ENCODE results near the gene RBM19. TPM values are rescaled to one million over a fixed set of nuclear protein-coding genes. Genes with fewer than 3 reads are reported as not detected.
A peak's percentile ranks its signal among the peaks of the same experiment; 100 is the strongest.

Gene RBM19
- total and polyA plus RNA-seq, 11 donors, result 12.7 to 27.1 (median 17.4) TPM

DNA sequence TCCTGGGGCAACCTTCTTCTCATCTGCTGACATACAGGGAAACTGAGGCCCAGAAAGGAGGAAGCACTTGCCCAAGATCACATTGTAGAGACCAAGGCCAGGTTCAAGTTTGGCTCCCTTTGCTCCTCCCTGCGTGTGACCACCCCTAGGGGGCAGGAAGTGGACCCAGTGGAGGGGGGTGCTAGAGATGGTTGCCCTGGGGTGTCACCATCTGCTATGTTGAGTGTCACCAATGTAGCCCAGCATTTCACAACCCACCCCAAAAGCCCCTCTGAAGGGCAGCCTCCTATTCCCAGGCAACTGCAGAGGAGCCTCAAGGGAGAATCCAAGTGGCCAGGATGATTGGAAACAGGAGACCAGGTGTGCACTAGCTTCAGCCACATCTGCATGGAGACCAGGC, 12.0 kb upstream of the RBM19 start:
- WGBS, 4 donors, result 25 to 46% (median 34%) methylated on average over 1 of the region's 1 CpG
- Histone ChIP-seq H3K27ac (no peak overlapping the region), H3K27me3 (peaks cover 0 to 57% (median 17%) of the 10 kb centered on the region in 9 donors), H3K36me3 (no peaks in the 10 kb centered on the region), H3K4me1 (no peaks in the 10 kb centered on the region), H3K9me3 (no peaks in the 10 kb centered on the region), H3K4me3 (no peak overlapping the region)
- DNase-seq (no peak), ATAC-seq (no peak)
- TF ChIP-seq, protein P1, sequence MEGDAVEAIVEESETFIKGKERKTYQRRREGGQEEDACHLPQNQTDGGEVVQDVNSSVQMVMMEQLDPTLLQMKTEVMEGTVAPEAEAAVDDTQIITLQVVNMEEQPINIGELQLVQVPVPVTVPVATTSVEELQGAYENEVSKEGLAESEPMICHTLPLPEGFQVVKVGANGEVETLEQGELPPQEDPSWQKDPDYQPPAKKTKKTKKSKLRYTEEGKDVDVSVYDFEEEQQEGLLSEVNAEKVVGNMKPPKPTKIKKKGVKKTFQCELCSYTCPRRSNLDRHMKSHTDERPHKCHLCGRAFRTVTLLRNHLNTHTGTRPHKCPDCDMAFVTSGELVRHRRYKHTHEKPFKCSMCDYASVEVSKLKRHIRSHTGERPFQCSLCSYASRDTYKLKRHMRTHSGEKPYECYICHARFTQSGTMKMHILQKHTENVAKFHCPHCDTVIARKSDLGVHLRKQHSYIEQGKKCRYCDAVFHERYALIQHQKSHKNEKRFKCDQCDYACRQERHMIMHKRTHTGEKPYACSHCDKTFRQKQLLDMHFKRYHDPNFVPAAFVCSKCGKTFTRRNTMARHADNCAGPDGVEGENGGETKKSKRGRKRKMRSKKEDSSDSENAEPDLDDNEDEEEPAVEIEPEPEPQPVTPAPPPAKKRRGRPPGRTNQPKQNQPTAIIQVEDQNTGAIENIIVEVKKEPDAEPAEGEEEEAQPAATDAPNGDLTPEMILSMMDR (IDR thresholded peaks at IDR 0.05), result no peak
- TF ChIP-seq POLR2A (IDR thresholded peaks at IDR 0.05), result no peak
- intact Hi-C loops (cut with DNase I), result loop anchor here in 1 of 10 donors (5.0 kb wide), 1 partner anchor 1939 kb away; no protein-coding TSS in a partner anchor

DNA sequence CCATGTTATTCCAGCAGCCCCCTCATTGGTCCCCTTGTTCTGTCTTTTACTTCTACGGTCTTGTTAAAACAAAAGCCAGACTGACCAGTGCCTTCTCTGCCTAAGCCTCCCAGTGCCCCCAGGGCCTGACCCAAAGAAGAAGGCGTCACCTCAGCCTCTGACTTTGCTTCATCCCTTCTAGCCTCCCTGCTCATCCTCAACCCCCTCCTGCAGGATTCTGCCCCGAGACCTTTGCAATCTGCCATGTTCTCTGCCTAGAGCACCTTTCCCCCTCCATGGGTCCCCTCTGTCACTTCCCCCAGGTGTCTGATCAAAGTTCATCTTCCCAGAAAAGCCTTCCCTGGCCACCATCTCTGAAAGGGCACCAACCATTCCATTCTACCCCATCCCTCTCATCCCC, 7.9 kb upstream of the RBM19 start:
- no peak for ATAC-seq
- H3K36me3 ChIP-seq, result no peaks in the 10 kb centered on the region
- H3K27ac ChIP-seq, result no peak overlapping the region
- no peak for DNase-seq
- H3K4me1 ChIP-seq, result no peaks in the 10 kb centered on the region
- H3K4me3 ChIP-seq, result no peak overlapping the region
- H3K27me3 ChIP-seq, result peaks cover 0 to 44% (median 17%) of the 10 kb centered on the region in 9 donors
- WGBS, 4 donors, result 72 to 79% (median 77%) methylated on average over 3 of the region's 3 CpGs
- H3K9me3 ChIP-seq, result no peaks in the 10 kb centered on the region
- no peak for TF ChIP-seq POLR2A (IDR thresholded peaks at IDR 0.05)
- TF ChIP-seq, protein P1 (IDR thresholded peaks at IDR 0.05), result no peak
- intact Hi-C loops (cut with DNase I), result no loop called here

DNA sequence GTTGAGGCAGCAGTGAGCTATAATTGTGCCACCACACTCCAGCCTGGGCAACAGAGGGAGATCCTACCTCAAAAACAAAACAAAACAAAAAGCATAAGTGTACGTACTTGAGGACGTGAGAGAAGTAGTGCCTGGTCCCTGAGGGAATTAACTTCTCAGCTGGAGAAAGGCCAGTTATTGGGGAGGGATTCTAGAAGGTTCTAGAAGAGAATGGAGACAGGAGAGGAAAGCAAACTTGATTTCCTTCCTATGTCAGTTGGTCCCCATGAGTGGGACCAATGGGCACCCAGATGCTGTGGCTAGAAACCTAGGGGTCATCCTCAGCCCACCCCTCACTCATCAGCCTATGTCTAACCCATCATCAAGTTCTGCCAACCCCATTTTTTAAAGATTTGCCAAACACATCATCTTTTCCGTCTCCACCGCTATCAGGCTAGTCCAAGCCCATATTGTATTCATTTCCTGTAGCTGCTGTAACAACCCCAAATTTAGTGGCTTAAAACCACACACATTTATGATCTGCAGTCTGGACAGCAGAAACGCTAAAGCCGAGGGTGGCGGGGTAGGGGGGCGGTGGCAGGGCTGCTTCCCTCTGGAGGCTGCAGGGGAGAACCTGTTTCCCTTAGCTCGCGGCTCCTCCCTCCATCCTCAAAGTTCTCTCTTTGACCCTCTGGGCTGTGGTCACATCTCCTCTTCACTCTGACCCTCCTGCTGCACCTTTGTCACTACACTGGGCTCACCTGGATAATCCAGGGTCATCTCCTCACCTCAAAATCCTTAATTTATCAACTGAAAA, 7.2 kb upstream of the RBM19 start:
- intact Hi-C loops (cut with DNase I), result no loop called here
- no peak for DNase-seq
- no peak overlapping the region for H3K4me3 ChIP-seq
- no peaks in the 10 kb centered on the region for H3K4me1 ChIP-seq
- H3K36me3 ChIP-seq, result no peaks in the 10 kb centered on the region
- no peak for TF ChIP-seq POLR2A (IDR thresholded peaks at IDR 0.05)
- TF ChIP-seq, protein P1 (IDR thresholded peaks at IDR 0.05), result no peak
- H3K27ac ChIP-seq, result no peak overlapping the region
- no peaks in the 10 kb centered on the region for H3K9me3 ChIP-seq
- 63 to 65% (median 64%) methylated on average over 10 of the region's 10 CpGs for WGBS, 4 donors
- peak in 1 of 4 donors; percentile 34 for ATAC-seq
- peaks cover 0 to 41% (median 12%) of the 10 kb centered on the region in 9 donors for H3K27me3 ChIP-seq

DNA sequence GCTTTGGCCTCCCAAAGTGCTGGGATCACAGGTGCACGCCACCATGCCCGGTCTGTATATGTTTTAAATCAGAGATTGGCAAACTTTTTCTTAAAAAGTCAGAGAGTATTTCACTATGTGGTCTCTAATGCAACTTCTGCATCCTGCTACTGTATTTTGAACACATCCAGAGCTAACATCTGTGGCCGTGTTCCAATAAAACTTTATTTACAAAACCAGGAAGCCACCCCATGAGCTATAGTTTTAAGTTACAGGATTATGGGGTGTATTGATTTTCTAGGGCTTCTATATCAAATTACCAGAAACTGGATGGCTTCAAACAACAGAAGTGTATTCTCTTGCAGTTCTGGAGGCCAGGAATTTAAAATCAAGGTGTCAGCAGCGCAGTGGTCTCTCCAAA, 5.3 kb upstream of the RBM19 start:
- TF ChIP-seq, protein P1 (IDR thresholded peaks at IDR 0.05), result no peak
- TF ChIP-seq POLR2A (IDR thresholded peaks at IDR 0.05), result no peak
- DNase-seq (no peak), ATAC-seq (no peak)
- 85 to 91% (median 89%) methylated on average over 4 of the region's 4 CpGs for WGBS, 4 donors
- H3K9me3 ChIP-seq, result no peaks in the 10 kb centered on the region
- no peak overlapping the region for H3K4me3 ChIP-seq
- H3K4me1 ChIP-seq, result peaks cover 0 to 11% (median 6%) of the 10 kb centered on the region in 12 donors
- intact Hi-C loops (cut with DNase I), result no loop called here
- no peaks in the 10 kb centered on the region for H3K36me3 ChIP-seq
- H3K27me3 ChIP-seq, result peaks cover 0 to 28% (median 7%) of the 10 kb centered on the region in 9 donors
- H3K27ac ChIP-seq, result no peak overlapping the region

Data from heart left ventricle (tissue), 16 donors.